GM18951 (cell line): ENCODE results near the gene LGALS13.
"Not testable (repeated sequence)": the region's sequence is repeated elsewhere in the genome, so short reads cannot be mapped to it uniquely, and the experiment has no call there.

Source experiments
- POLR2A ChIP-seq: IDR thresholded peaks from 4 replicates; pipeline ENCODE4 v1.6.1; 2011; ENCODE audit warnings: mild to moderate bottlenecking; ENCODE audit not compliant: insufficient read length, insufficient read depth; ENCODE audit errors: extremely low read depth
- in situ Hi-C: fragments of 300-500 bp; cut with MboI; formaldehyde crosslinking; loops from one replicate; pipeline ENCODE4 v1.12.0; 2022; ENCODE audit warnings: low sequenced_read_pairs, mixed read lengths, inconsistent platforms; ENCODE audit not compliant: unreplicated experiment

Gene LGALS13

GRCh38 chr19:39588066-39588465 lies 14.3 kb upstream of the LGALS13 start:
- TF ChIP-seq POLR2A, result no peak
- in situ Hi-C loops, result no loop called here

GRCh38 chr19:39590265-39590664 lies 12.1 kb upstream of the LGALS13 start:
- in situ Hi-C loops, result no loop called here
- no peak for TF ChIP-seq POLR2A

- in situ Hi-C loops, result no loop called here
- TF ChIP-seq POLR2A, result no peak
Measured at GRCh38 chr19:39592381-39592780, 9.9 kb upstream of the LGALS13 start.

GRCh38 chr19:39595950-39596349 lies 6.4 kb upstream of the LGALS13 start:
- in situ Hi-C loops, result no loop called here
- no peak for TF ChIP-seq POLR2A

GRCh38 chr19:39596911-39597310 lies 5.4 kb upstream of the LGALS13 start:
- in situ Hi-C loops, result no loop called here
- TF ChIP-seq POLR2A, result no peak

GRCh38 chr19:39599116-39599515 lies 3.2 kb upstream of the LGALS13 start:
- TF ChIP-seq POLR2A, result no peak
- in situ Hi-C loops, result no loop called here

- in situ Hi-C loops, result no loop called here
- no peak for TF ChIP-seq POLR2A
Measured at GRCh38 chr19:39603825-39604224, 1.5 kb downstream of the LGALS13 start.

GRCh38 chr19:39607021-39607420 lies 4.7 kb downstream of the LGALS13 start:
- TF ChIP-seq POLR2A, result no peak
- in situ Hi-C loops, result no loop called here

- no peak for TF ChIP-seq POLR2A
- in situ Hi-C loops, result no loop called here
Measured at GRCh38 chr19:39607561-39607960, 5.2 kb downstream of the LGALS13 start.

GRCh38 chr19:39613597-39613996 lies 11.3 kb downstream of the LGALS13 start:
- in situ Hi-C loops, result no loop called here
- no peak for TF ChIP-seq POLR2A

GRCh38 chr19:39617745-39618144 lies 15.4 kb downstream of the LGALS13 start:
- in situ Hi-C loops, result no loop called here

GRCh38 chr19:39623946-39624345 lies 21.6 kb downstream of the LGALS13 start:
- in situ Hi-C loops, result no loop called here
- TF ChIP-seq POLR2A, result no peak

More at GRCh38 chr19:39617745-39618144, 15.4 kb downstream of the LGALS13 start:
- no peak for TF ChIP-seq POLR2A

- in situ Hi-C loops, result not testable (repeated sequence)
Measured at GRCh38 chr19:39627631-39628030, 25.3 kb downstream of the LGALS13 start.

GRCh38 chr19:39631178-39631577 lies 28.9 kb downstream of the LGALS13 start:
- in situ Hi-C loops, result no loop called here

GRCh38 chr19:39631626-39632025 lies 29.3 kb downstream of the LGALS13 start:
- TF ChIP-seq POLR2A, result no peak
- in situ Hi-C loops, result no loop called here

More at GRCh38 chr19:39631178-39631577, 28.9 kb downstream of the LGALS13 start:
- TF ChIP-seq POLR2A, result no peak
